Endometrium (tissue), 2 donors: Measurements from ENCODE around the gene LHX8.
"Not testable (repeated sequence)": the region's sequence is repeated elsewhere in the genome, so short reads cannot be mapped to it uniquely, and the experiment has no call there.

Experiments used
- FAIRE-seq: peaks from 2 replicates; lab custom pipeline; 2012; peaks lifted over from hg19 to GRCh38; lab: Jason Lieb, UNC
- donor health status: control.
- donor health status: control.

The LHX8 gene

GRCh38 chr1:75132812-75133619 lies 1.2 kb upstream of the LHX8 start:
- no peak for FAIRE-seq

- FAIRE-seq: no peak
Measured at GRCh38 chr1:75134647-75135572, 722 bp downstream of the LHX8 start.

- no peak for FAIRE-seq
Measured at GRCh38 chr1:75135573-75136194, 1.5 kb downstream of the LHX8 start.

GRCh38 chr1:75136195-75136815 lies 2.1 kb downstream of the LHX8 start:
- no peak for FAIRE-seq

- FAIRE-seq: no peak
Measured at GRCh38 chr1:75136921-75137641, 2.9 kb downstream of the LHX8 start.

GRCh38 chr1:75152092-75152491 lies 17.9 kb downstream of the LHX8 start:
- no peak for FAIRE-seq

GRCh38 chr1:75159154-75159553 lies 25.0 kb downstream of the LHX8 start:
- FAIRE-seq: no peak

- FAIRE-seq: no peak
Measured at GRCh38 chr1:75165264-75165663, 31.1 kb downstream of the LHX8 start.

GRCh38 chr1:75166821-75167220 lies 32.6 kb downstream of the LHX8 start:
- no peak for FAIRE-seq

GRCh38 chr1:75170011-75170410 lies 35.8 kb downstream of the LHX8 start:
- no peak for FAIRE-seq

GRCh38 chr1:75170981-75171380 lies 36.8 kb downstream of the LHX8 start:
- FAIRE-seq: no peak

- no peak for FAIRE-seq
Measured at GRCh38 chr1:75171876-75172275, 37.7 kb downstream of the LHX8 start.

- FAIRE-seq: no peak
Measured at GRCh38 chr1:75172556-75172955, 38.4 kb downstream of the LHX8 start.

- FAIRE-seq: no peak
Measured at GRCh38 chr1:75174031-75174760, 40.0 kb downstream of the LHX8 start.

- not testable (repeated sequence) for FAIRE-seq
Measured at GRCh38 chr1:75181214-75181955, 47.2 kb downstream of the LHX8 start.

GRCh38 chr1:75188892-75189291 lies 54.7 kb downstream of the LHX8 start:
- FAIRE-seq: no peak

GRCh38 chr1:75198163-75198562 lies 64.0 kb downstream of the LHX8 start:
- FAIRE-seq: no peak

- no peak for FAIRE-seq
Measured at GRCh38 chr1:75198761-75199160, 64.6 kb downstream of the LHX8 start.

GRCh38 chr1:75202751-75203150 lies 68.6 kb downstream of the LHX8 start:
- FAIRE-seq: no peak
